T follicular helper cell (primary cell): ENCODE results near the gene LAMTOR4.

ENCODE experiments used
- DNase-seq: peaks from one replicate; pipeline ENCODE4 v3.0.0-alpha.2; 2020; ENCODE audit warnings: low read depth
- total RNA-seq, 2 experiments: gene quantifications; one replicate each; lab custom pipeline; 2026; lab: John Stamatoyannopoulos, UW

Gene LAMTOR4
- 31.9 to 58.0 reads per million in 2 experiments for total RNA-seq

DNA sequence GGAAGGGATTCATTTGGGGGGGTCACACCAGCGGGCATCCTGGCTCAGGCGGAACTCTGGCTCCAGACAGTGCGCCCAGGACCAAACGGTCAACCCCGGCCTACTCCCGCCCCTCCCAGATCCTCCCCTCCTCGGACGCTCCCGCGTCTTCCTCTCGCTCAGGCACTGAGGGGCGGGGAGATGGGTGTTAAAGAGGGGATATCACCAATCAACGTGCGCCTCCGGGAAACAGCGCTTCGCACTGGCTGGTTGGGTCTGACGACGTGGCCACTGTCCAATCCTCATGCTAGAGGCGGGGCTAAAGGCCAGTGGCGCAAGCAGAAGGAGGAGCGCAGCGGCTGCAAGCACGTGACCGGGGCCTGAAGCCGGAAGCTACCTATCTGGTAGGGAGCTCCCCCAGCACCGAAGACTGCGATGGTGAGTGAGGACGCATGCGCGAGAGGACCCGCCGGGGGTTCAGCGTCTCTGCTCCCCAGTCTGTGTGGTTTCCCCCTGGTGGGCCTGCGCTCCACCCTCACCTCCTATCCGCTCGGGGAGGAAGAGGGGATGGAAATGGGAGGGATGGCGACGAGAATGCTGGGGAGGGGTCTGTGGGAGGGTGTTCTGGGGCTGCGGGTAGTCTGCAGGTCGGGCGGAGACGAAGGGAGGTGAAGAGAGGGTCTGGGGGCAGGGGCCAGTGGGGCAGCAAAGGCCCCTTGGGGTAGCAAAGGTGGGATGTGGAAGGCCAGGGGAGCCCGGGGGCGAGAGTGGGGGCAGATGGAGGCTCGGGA is at the start of gene LAMTOR4:
Gene LAMTOR4 (plus strand): TSS at position 360 of the 770 bp plus-strand sequence. CDS start 55 bp downstream, at position 415.
- DNase-seq, result peak; percentile 98

DNA sequence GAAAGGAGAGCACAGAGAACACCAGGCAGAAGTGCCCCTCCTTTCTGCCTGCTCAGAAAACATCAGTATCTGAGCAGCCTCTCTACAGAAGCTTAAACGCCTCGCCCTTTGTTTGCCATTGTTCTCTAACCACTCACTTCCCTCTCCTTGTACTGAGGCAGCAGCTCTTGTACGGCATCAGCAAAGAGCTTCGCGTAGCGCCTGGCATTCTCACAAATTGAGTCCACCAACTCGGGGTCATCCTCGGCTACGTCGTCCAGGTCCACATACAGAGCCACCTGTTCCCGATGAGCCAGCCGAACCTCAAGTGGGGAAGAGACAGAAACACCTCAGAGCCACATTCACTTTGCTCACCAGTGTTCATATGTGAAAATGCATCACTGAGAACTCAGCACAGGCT is 49.3 kb upstream of the LAMTOR4 start:
- no peak for DNase-seq

DNA sequence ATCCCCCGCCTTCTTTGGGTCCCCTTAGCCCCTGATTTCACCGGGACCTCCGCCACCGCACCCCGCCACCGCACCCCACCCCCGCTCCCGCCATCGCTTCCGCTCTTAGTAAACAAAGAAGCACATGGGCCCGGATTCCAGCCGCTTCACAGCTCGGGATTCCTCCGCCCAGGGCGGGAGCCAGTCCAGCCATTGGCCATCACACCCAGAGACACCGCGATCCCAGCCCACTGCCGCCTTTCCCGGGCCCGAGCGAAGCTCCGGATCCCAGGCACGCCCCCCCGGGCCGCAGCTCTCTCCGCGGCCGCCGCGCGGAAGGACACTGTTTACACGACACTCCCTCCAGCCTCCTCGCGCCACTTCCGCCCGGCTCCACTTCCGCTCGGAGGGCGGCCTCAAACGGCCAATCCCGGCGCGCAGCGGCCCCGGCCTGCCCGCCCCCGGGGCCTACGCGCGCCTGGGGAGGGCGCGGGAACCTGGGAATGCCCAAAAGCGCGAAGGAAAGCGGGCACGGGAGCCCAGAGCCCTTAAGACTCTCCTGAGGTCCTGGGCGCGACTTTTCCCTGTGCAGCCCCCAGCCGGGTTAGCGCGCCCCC is 48.2 kb upstream of the LAMTOR4 start:
- peak; percentile 78 for DNase-seq

DNA sequence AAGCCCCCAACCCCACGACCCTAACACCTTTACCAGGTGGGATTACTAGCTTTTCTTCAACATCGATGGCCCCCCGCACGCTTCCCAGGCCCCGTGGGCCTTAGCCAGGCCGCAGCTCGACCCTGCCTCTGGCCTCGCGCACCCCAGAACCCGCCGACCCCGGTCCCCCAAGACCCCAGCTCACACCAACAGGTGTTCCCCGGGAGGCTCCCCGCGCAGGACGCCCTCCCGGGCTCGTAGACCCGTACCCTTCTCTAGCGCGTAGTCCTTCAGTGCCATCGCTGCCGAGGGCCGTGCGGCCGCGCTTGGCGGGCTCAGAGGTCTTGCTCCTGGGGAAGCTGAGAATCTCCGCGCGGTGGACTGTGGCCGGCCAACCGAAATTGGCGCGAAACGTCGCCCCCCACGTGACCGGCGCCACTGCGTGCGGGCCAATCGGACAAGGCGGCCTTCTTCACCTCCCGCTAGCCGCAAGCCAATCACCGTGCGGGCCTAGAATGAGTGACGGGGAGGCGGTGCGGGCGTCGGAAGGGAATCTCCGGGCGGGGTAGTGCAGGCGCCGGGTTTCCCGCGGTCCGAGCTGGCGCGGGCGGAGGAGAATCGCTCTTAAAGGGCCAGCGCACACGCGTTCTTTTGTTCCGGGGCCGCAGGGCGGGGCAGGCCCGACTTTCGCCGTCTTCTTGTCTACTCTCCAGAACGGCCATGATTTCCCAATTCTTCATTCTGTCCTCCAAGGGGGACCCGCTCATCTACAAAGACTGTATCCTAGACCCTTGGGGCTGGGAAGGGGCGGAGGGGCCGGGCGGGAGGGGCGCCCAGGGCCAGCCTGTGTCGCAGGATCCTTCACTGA is 47.5 kb upstream of the LAMTOR4 start, which contains the start of the genes AP4M1 and MCM7:
Gene AP4M1 (plus strand): TSS at position 628 of the 847 bp plus-strand sequence. CDS start 72 bp downstream, at position 700.
Gene MCM7 (minus strand): TSS at position 382 of the 847 bp plus-strand sequence. CDS start 103 bp downstream, at position 279.
- DNase-seq, result peak; percentile 93

DNA sequence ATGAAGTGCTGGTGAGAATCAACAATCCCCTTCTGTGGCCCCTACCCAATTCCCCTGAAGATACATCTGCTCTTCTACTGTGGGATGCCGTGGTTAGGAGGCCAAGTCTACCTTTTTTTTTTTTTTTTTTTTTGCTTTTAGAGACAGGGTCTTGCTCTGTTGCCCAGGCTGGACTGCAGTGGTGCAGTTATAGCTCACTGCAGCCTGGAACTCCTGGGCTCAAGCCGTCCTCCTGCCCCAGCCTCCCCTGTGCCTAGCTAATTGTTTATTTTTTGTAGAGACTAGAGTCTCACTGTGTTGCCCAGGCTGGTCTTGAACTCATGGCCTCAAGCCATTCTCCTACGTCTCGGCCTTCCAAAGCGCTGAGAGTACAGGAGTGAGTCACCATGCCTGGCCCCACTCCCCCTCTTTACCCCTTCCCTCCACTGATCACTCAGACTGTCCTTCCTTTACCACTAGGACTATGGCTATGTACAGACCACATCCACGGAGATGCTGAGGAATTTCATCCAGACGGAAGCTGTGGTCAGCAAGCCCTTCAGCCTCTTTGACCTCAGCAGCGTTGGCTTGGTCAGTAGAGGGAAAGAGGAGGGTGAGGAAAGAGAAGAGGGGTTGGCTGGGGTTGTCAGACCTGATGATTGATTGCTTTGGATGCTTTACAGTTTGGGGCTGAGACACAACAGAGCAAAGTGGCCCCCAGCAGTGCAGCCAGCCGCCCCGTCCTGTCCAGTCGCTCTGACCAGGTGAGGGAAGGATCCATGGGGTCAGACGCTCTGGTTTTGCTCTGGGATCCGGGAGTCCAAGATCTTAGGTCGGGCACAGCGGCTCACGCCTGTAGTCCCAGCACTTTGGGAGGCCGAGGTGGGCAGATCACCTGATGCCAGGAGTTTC is 45.5 kb upstream of the LAMTOR4 start:
- no peak for DNase-seq

DNA sequence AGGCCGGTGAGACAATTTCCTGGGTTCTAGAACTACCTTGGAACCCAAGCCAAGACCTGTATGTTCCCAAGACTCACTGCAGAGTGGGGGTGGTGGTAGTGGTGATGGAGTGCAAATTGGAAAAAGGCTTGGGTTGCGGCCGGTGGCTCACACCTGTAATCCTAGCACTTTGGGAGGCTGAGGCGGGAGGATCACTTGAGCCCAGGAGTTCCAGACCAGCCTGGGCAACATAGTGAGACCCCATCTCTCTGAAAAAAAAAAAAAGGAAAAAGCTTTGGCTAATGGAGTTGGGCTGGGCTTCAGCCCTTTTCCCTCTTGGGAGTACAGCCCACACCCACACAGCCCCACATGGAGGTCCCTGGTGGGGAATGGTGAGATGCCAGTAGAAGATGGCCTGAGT is 43.2 kb upstream of the LAMTOR4 start:
- DNase-seq, result no peak

DNA sequence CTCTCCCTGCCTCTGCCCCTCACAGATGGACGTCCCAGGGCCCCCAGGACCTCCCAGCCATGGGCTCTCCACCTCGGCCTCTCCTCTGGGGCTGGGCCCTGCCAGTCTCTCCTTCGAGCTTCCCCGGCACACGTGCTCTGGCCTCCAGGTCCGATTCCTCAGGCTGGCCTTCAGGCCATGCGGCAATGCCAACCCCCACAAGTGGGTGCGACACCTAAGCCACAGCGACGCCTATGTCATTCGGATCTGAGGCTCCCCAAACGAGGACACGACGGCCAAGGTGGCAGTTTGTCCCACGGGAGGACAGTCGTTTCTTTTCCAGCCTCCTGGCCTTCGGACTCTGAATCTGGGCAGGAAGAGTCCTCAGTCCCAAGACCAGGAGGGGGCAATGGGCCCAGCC is 42.1 kb upstream of the LAMTOR4 start:
- DNase-seq, result no peak

DNA sequence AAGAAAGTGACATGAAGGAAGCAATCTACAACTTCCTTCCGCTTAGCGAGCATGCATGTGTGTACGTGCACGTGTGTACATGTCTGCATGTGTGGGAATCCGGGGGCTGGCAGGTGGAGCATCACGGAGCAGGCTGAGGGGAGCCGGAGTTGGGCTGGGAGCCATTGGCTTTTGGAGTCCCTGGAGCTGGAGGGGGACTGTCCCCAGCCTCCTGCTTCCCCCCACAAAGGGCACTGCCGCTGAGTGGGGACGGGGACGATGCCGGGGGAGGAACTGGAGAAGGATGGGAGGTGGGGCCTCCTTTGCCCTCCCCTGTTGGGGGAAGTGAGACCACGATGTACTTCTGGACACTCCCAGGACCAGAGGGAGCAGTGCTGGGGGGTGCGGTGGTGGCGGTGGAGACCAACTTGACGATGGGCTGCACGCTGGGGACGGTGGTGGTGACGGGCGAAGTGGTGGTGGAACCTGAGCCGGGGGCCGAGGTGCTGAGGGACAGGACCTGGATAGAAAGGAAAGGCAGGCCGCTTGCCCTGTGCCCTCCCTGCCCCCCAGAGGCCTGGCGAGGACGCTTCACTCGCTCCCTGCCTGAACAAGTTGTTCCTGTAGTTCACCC is 41.5 kb upstream of the LAMTOR4 start:
- DNase-seq, result no peak

DNA sequence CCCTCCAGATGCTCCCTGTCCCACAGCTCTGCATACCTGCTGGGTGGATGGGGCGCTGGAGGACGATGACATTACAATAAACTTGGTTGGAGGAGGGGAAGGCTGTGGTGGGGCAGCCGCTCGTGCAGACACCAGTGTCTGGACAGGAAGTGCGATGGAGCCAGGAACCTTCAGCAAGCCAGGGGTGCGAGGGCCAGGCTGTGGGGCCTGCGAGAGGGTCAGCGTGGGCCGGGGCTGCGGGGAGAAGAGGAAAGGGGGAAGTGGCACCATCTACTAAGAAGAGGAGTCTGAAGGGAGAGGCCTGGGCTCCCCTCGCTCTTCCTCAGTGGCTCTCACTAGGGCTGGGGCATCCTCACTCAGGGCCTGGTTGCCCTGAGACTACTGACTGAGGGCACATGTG is 40.8 kb upstream of the LAMTOR4 start:
- DNase-seq, result no peak

DNA sequence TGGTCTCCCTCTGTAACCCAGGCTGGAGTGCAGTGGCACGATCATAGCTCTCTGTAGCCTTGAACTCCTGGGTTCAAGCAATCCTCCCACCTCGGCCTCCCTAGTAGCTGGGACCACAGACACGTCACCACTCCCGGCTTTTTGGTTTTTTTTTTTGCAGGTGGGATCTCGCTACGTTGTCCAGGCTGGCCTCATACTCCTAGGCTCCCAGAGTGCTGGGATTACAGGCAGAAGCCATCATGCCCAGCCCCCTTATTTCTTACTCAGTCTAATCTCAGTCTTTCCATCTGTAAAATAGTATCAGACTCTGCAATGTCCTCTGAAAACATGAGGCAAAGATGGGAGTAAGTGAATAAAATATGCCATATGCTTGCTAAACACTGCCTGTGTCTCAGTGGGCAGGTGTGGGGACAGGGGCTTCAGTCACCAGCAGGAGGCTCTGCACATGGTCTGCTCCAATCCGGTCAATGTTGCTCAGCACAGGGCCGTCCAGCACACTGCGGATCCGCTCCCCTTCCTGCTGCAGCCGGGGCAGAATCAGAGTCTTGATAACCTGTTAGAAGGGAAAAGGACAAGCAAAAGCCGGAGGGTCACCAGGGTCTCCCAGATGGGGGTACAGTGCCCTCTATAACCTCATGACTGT is 39.1 kb upstream of the LAMTOR4 start:
- DNase-seq, result no peak

DNA sequence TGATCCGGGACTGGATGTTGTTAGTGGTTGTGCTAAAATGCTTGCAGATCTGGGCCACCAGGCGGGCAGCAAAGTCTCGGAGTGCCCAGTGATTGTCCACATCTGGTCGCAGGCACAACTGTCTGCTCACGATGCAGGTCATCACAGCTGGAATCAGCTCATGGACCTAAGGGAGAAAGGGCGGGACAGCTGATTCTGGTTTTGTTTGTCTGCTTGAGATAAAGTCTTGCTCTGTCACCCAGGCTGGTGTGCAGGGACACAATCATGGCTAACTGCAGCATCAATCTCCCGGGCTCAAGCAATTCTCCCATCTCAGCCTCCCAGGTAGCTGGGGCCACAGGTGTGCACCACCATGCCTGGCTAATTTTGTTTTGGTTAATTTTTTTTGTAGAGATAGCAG is 37.6 kb upstream of the LAMTOR4 start:
- no peak for DNase-seq

DNA sequence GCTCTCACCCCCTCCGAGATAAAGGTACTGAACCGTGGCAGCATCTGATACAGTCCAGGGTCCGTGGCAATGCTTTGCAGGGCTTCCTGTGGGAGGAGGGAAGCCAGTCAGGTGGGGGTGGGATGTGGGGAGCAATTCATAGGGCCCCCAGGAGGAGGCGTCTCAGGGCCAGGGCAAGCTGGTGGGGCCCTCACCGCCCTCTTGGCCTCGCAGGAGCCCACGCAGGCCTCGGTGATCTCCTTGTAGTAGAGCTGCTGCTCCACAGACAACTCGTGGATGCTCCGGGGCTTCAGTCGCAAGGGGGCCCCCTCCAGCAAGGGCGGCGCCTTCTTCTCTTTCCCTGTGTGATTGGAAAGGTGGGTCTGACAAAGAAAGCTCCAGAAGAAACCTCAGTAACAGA is 36.8 kb upstream of the LAMTOR4 start:
- DNase-seq, result no peak

DNA sequence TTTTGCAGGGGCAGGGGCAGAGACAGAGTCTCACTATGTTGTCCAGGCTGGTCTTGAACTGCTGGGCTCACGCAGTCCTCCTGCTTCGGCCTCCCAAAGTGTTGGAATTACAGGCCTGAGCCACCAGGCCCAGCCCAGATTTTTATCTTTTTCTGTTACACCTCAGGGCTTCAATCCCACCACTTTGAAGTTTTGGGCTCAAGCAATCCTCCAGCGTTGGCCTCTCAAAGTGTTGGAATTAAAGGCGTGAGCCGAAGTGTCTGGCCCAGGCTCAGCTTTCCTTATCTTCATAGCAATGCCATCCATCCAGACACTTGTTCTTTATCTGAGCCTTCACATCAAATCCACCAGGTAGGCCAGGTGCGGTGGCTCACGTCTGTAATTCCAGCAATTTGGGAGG is 33.7 kb upstream of the LAMTOR4 start:
- DNase-seq, result no peak

DNA sequence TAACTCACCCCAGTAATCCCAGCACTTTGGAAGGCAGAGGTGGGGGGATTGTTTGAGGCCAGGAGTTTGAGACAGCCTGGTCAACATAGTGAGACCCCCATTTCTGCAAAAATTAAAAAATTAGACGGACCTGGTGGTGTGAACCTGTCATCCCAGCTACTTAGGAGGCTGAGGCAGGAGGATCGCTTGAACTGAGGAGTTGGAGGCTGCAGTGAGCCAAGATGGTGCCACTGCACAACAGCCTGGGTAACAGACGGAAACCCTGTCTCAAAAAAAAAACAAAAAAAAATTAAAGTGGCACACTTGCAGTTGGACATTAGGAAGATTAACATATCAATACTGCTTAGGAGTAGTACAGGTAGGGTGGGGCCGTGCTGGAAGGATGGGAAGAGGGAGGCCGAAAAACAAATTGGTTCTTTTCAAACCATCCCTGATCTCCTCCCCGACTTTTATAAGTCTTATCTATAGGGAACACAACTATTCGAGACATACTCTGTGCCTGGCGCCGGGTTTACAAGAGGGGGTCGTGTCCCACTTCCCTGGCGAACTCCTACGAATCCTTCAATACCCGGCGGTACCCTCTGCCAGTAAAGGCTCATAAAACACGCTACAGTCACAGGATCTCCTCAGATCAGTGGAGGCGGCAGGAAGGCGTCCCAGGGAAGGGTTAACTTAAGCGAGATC is 30.2 kb upstream of the LAMTOR4 start:
- no peak for DNase-seq

DNA sequence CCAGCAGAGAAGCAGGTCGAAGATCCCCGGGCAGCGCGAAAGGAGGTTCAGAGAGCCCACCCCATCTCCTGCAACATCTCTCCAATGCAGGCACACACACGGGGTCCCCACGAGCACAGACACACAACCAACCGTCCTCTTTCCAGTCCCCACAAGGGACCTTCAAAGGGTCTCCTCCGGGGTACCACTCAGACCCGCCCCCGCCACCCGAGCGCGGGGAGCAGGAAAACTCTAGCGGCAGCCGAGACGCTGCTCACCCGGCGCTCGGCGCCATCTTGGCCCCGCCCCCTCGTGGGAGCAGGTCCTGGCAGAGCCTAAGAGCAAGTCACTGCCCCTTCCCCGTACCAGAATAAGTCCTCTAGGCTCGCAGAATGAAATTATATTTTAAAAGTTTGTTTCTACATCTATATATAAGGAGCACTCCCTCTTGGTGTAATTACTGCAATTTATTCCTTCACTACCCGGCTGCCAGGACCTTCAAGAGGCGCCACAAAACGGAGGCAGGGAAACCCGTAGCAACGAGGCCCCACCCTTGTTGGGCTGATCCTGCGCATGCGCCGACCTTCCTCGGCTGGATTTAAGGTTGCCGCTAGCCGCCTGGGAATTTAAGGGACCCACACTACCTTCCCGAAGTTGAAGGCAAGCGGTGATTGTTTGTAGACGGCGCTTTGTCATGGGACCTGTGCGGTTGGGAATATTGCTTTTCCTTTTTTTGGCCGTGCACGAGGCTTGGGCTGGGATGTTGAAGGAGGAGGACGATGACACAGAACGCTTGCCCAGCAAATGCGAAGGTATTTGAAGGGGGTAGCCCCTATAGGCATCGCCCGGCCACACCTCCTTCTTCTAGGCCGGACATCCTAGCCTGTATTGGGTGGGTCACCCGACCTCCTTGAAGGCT is 29.4 kb upstream of the LAMTOR4 start, which contains the start of the genes CNPY4 and TAF6:
Gene CNPY4 (plus strand): TSS at position 563 of the 898 bp plus-strand sequence. CDS start 111 bp downstream, at position 674.
Gene TAF6 (minus strand): TSS at position 287 of the 898 bp plus-strand sequence. CDS start 5,149 bp downstream, outside the sequence.
- peak; percentile 94 for DNase-seq

DNA sequence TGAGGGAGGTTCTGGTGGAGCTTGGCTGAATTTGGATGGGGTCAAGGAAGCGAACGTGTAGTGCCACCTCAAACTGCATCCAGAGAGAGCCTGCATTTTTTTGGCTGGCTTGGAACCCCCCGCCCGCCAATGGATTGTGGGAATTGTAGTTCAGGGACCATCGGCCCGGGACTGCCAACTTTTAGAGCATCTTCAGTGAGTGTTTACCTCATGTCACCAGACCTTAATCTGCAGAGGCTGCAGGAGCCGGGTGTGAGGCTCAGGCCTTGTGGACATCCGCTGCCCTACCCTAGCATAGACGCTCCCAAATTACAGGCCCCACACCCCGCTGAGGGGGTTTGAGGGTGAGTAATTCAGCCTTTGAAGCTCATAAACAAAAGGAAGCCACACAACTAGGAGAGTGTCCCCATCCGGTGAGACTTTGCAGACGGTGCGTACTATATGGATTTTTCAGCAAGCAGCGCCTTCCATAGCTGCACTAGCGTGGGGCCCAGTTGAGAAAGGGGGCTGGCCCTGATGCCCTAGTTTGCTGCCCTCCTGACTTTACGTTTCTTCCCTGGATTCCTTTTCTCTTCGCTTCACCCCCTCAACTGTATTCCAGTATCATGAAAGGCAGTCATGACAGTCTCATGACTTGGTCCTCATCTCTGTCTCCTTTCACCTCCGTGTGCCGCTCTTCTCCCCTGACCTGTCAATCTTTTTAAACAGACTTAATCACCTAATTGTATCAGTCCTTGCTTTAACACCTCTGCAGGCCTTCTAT is 28.6 kb upstream of the LAMTOR4 start:
- peak; percentile 62 for DNase-seq

DNA sequence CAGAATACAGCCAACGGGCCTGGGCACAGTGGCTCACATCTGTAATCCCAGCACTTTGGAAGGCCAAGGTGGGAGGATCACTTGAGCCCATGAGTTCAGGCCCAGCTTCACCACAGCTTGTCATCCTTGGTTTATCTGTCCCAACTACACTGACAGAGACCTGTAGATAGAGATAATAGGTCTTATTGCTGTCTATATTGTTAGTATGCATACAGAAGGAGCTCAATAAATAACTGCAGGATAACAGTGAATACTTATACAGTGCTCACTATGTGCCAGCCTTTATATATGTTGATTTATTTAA is 28.0 kb upstream of the LAMTOR4 start:
- no peak for DNase-seq

DNA sequence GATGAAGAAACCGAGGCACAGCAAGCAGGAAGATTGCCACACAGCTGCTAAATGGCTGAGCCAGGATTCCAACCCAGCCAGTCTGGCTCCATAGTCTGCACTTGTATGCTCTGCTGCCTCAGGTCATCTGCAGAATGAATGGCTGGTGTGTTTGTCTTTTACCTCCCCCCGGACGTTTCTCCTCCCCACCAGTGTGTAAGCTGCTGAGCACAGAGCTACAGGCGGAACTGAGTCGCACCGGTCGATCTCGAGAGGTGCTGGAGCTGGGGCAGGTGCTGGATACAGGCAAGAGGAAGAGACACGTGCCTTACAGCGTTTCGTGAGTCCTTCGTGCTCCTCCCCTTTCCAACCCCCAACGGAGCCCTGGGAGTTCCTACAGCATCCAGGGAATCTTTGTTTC is 26.7 kb upstream of the LAMTOR4 start:
- no peak for DNase-seq
